Tongue (tissue), 2 donors: Measurements from ENCODE around the gene HIF1AN. TPM values are rescaled to one million over a fixed set of nuclear protein-coding genes. Genes with fewer than 3 reads are reported as not detected.
A peak's percentile ranks its signal among the peaks of the same experiment; 100 is the strongest.

Source experiments
- DNase-seq: peaks from one replicate; pipeline ENCODE4 v3.0.0-alpha.2; 2015
- total RNA-seq: library from RNA; depleted of rRNA; stranded (reverse); fragments of >200 nt; gene quantifications from one replicate; pipeline ENCODE4 v1.2.3, GENCODE V29; 2014

The HIF1AN gene
- total RNA-seq, 1 donor from 2014 or later, result 16.8 TPM

GRCh38 chr10:100522107-100522801 lies 13.5 kb upstream of the HIF1AN start:
- DNase-seq, result no peak

DNA sequence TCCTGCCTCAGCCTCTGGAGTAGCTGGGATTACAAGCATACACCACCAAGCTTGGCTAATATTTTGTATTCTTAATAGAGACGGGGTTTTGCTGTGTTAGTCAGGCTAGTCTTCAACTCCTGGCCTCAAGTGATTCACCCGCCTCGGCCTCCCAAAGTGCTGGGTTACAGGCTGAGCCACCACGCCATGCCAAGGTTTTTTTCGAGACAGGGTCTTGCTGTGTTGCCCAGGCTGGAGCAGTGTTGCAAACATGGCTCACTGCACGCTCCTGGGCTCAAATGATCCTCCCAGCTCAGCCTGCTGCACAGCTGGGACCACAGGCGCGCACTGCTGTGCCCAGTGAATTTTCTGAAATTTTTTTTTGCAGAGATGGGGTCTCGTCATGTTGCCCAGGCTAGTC lies 12.8 kb upstream of the HIF1AN start:
- no peak for DNase-seq

- DNase-seq, result no peak
Observed at GRCh38 chr10:100524206-100524605, 11.5 kb upstream of the HIF1AN start.

DNA sequence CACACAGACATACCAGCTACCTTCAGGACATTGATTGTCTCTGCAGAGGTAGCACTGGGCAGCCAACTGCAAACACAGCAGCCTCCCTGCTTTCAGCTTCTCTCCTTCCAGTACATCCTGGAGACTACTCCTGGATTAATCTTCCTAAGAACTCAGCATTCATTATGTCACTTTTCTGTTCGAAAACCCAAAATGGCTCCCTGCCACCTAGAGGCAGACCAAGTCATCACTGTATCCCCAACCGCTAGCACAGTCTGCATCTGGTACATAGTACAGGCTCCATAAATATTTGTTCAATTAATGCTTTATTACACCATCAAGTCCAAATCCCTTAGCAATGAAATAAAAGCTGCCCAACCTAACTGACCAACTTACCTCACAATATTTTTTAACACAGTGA lies 11.1 kb upstream of the HIF1AN start:
- DNase-seq, result no peak

DNA sequence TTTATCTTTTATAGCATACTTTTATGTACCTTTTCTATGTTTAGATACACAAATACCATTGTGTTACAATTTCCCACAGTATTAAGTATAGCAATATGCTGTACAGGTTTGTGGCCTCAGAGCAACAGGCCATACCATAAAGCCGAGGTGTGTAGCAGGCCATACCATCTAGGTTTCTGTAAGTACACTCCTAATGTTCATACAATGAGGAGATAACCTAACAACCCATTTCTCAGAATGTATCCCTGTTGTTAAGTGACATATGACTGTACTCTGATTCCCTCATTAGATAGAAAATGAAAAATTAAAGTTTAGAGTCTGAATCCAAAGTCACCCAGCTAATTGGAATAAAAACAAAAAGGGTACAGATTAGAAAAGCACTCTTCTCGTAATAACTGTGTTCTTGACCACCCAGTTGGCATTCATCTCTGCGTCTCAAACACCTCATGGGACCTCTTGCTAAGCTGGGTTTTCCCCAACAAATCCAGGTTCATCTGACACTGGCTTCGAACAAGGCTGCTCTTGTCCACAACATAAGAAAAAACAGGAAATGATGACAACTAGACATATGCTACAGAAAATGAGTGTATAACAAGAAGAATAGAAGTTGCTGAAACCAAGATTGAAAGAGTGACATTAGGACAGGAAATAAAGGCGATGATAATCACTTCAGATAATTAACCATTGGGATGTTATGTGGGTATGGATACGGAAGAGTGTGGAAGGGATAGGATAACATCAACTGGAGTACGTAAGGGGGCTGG lies 7.4 kb upstream of the HIF1AN start:
- no peak for DNase-seq

DNA sequence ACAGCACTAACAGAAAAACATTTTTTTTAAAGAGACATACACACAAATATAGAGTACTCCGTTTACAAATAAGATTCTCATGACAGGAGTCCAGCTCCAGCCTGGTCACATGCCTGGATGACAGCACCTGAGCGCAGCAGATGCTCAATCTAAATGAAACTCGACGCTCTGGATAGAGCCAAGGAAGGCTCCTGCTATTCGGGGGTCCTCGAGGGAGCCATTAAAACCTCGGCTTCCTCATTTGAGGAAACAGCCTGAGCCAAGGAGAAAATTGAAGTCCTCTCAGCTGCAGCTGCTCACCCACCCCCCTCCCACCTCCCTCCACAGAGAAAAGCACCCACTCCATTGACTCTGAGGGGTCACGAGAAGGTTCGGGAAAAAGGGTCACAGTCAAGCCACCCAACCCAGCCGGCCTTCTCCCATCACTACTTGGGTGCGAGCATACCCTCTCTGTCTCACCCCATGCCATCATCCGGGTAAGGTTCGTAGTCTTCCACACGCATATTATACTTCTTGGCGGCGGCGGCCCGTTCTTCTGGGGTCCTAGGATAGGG lies 6.7 kb upstream of the HIF1AN start:
- DNase-seq, result peak; percentile 59

DNA sequence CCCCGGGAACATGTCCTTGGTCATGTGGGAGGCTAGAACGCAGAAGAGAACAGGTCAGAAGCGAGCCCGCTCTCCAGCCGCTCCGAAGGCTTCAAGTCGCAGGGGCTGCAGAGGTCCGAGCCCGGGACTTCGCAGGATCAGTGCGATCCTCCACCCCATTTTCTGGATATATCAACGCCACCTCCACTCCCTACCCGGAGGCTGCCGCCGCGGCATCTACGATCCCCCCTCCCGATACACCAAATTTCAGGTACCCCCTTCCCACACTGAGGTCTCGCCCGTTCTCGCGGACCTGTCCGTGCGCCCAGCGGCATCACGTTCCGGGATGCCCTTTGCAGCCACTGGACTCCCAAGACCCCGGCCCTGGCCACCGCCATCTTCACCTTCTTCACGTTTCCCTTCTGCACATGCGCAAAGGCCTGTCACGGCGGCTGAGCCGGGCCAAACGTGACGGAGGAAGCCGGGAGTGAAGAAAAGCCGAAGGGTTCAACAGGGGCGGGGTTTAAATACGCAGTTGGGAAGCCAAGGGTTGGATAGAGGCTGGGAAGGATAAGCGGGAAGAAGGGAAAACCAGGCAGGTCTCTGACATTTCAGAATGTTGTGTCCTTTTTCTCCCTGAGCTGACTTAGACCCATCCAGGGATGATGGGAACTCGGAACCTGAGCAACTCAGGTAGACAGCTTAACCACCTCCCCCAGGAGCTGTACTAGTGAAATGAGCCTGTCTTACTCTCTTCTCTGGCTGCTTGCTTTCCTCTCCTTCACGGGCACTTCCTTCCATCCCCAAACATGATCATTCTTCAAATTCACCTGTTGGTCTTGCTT lies 6.1 kb upstream of the HIF1AN start, which contains the start of gene NDUFB8:
TSS of gene NDUFB8 (minus strand) at position 397 of the 824 bp plus-strand sequence. CDS start at position 377, 20 bp downstream.
- DNase-seq, result peak; percentile 97

- no peak for DNase-seq
Observed at GRCh38 chr10:100531761-100532160, 4.0 kb upstream of the HIF1AN start.

GRCh38 chr10:100534726-100535125 lies 1.0 kb upstream of the HIF1AN start:
- DNase-seq, result no peak

DNA sequence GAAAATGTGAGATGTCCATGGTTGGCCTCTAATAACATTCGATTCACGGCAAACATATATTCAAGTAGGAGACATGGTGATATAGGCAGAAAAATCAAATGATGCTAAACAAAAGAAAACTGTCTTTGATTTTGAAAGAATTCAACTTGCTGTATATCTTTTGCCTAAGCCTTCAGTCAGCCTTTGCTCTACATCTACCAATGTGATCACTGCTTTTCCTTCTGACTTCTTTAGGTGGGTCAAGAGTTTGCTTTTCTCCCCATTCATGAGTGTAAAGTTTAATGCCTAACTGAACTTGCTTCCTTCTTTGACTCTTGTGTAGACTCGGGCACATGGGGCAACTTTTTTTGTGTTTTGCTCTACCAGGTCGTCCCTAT lies 417 bp upstream of the HIF1AN start:
- no peak for DNase-seq

DNA sequence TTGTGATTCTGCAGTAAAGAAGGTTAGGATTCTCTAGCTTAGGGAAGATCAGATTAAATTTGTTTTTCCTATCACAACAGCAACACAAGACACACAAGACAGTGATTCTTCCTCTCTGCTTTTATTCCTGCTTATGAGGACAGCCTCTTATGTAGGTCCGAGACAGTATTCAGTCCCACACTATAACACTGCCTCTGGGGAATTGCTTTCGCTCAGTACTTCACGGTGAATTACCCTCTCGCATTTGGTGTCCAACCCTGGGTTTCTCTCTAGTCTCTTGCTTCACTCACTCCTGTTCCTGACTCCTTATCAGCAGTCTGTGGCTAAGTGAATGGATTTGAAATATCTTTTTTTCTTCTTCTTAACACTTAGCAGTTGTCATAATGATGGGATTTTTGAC lies 1.7 kb downstream of the HIF1AN start:
- no peak for DNase-seq

- DNase-seq, result no peak
Observed at GRCh38 chr10:100544950-100545349, 9.2 kb downstream of the HIF1AN start.

DNA sequence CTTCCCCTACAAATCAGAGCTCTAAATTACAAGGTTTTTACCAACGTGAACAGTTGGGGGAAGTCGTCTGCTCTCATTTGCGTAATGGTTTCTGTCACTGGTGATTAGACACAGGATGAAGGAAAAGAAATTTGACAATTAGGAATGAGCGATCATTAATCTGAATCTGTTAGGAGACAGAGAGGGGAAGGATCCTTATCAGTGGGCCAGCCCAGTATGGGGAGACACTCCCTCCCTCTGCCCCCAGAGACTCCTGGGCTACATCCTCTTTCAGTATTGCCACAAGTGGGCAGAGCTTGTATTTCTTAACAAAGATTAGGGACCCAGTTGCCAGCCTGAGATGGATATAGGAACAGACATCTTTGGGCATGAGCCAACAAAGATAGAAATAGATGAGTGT lies 15.5 kb downstream of the HIF1AN start:
- no peak for DNase-seq

DNA sequence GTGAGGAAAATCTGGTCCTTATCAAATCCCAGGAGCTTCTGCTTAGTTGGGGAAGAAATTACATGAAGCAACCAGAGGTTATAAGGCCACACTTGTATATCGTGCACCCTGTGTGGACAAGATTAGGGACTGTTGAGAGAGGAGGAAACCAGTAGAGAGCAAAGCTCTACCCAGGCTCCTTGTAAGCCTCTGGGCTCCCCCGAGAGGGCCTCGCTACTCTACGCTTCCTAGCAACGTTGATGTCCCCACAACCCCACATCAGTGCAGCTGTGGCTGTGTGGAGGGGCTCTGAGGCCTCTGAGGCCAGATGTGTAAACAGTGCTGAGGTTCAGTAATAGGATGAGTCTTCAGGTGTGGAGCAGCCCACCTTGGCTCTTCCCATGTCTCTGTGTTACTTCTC lies 16.0 kb downstream of the HIF1AN start:
- DNase-seq, result no peak

DNA sequence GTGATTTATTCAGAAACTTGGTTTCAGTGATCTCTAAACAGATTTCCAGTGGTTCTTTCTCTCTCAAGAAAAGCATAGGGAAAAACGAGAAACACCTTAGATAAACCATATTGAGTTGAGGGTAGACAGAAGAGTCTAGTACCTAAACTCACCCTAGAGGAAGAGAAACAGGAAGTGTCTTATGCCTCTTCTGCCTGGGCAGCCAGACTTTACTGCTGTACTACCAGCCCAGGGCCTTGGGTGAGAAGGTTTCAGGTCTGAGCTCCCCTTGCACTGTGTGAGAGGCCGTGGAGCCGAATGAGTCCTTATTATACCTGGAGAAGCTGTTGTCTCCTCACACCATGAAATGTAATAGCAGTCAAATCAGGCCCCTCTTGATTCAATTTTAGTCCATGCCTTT lies 18.2 kb downstream of the HIF1AN start:
- no peak for DNase-seq

GRCh38 chr10:100554902-100555301 lies 19.2 kb downstream of the HIF1AN start:
- no peak for DNase-seq

DNA sequence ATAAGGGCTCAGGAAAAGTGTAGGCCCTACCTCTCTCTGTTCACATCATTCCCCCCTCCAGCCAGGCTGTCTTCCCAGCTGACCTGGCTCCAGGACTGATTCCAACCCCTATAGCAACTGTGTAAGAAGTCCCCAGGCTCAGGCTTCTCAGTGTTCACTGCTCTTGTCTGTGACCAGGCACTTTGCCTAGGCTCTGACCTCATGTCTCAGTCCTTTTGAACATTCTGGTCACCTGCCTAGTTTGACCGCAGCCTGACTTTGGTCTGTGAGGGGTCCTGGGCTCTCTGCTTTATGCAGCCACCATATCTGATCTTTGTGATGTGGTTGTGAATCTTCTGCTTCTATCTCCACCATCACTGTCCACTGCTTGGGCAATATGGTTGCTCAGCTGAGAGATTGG lies 24.5 kb downstream of the HIF1AN start:
- no peak for DNase-seq

DNA sequence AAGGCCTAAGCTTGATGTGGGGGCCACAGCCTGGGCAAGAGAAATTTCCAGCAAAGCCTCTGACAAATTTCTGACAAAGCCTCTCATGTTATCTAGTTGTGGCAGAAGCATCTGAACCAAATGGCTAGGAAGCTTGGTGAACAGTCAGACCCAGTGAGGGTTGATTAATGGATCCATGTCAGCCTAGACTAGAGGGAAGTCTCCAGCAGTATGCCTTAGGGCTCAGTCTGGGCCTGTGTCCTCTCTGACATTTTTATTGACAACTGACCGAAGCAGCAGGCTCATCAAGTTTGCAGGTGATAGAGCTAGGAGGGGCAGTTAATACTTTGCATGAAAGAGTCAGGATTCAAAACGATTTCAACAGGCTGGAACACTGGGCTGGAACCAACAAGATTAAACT lies 25.3 kb downstream of the HIF1AN start:
- DNase-seq, result no peak

DNA sequence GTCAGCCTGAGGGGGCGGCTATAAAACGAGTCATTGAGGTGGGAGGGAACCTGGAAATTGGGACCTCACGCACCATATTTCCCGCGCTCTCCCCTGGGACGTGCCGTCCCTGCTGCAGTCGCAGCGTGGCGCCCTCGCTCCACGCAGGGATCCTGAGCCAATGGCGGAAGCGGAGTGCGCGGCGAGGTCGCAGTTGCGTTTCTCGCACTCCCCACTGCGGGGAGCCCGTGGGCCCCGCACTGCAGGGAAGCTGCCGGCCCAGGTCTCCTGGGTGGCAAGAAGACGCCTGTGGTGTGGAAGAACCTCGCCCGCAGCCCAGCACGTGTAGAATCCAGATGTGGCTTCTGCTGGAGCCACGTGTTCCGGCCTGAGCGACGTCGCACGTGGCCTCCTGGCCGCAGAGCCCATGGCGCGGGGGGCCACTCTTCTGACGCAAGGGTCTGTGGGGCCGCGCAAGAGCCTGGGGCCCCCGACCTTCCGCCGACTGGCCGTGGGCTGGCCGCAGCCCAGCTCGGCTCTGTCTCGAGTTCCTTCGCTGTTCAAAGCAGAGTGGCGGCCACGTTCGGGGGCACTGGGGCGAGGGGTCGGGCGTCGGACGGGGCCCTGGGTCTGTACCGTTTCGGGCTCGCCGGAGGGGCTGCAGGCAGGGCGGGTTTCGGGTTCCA lies 26.4 kb downstream of the HIF1AN start:
- DNase-seq, result peak; percentile 76

DNA sequence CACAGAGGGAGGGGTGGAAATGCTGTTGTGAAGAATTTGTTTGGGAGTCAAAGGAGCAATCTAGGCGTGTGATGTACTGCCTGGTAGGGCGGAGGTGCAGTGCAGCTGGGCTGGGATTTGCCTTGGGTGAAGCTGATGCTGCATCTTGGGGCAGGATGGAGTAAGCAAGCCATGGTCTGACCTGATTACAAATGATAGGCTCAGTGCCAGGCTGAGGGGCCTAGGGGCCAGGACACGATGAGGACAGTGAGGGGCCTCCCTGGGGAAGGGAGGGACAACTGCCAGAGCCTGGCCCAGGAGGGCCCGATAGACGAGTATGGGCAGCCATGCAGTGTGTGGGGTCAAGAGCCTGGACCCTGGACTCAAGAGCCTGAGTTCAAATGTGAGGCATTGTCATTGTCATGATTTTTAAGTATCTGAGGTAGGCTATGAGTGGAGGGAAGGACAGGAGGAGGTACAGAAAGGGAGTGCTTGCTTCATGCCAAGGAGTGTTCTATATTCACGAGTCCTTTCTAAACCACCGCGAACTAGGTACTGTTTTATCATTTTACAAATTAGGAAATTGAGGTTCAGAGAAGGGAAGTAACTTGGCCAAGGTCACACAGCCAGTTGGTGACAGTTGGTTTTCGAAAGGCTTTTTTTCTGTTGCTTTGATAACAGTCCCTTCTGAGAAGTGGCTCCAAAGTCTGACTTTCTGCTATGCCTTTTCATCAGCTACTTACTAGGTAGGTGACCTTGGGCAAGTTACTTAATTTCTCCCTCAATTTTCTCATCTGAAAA lies 29.7 kb downstream of the HIF1AN start:
- no peak for DNase-seq

DNA sequence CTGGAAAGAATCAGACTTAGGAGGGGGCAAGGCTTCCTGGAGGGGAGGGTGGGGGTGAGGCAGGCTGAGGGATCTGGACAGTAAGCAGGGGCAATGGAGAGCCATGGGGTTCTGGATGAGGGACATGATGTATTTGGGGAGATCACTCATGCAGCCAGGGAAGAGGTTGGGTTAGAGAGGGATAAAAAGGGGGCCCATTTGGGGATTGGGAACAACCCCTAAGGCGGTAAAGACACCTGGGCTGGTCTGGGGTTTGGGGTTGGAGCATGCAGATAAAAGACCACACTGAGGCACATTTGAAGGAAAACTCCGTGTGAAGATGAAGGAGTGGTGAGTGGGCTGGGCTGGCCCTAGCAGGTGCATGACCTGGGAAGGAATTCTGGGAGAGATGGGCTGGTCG lies 30.8 kb downstream of the HIF1AN start:
- no peak for DNase-seq
